GM12864 (cell line): ENCODE data around the gene MPIG6B.

Source experiments
- DNase-seq: peaks from one replicate; pipeline ENCODE4 v3.0.0-alpha.2; 2011; ENCODE audit warnings: low read depth
- H3K4me3 ChIP-seq: 2 replicates; pipeline ENCODE4 v1.5.1; 2011; ENCODE audit warnings: mild to moderate bottlenecking, low read depth, low read length, control low read depth
- TF ChIP-seq, protein P1 (sequence below): IDR thresholded peaks from 2 replicates; pipeline ENCODE4 v1.5.1; 2011; ENCODE audit warnings: low read depth, mild to moderate bottlenecking, moderate library complexity, low read length, control low read depth, inconsistent platforms; ENCODE audit errors: missing control alignments

MPIG6B gene

DNA sequence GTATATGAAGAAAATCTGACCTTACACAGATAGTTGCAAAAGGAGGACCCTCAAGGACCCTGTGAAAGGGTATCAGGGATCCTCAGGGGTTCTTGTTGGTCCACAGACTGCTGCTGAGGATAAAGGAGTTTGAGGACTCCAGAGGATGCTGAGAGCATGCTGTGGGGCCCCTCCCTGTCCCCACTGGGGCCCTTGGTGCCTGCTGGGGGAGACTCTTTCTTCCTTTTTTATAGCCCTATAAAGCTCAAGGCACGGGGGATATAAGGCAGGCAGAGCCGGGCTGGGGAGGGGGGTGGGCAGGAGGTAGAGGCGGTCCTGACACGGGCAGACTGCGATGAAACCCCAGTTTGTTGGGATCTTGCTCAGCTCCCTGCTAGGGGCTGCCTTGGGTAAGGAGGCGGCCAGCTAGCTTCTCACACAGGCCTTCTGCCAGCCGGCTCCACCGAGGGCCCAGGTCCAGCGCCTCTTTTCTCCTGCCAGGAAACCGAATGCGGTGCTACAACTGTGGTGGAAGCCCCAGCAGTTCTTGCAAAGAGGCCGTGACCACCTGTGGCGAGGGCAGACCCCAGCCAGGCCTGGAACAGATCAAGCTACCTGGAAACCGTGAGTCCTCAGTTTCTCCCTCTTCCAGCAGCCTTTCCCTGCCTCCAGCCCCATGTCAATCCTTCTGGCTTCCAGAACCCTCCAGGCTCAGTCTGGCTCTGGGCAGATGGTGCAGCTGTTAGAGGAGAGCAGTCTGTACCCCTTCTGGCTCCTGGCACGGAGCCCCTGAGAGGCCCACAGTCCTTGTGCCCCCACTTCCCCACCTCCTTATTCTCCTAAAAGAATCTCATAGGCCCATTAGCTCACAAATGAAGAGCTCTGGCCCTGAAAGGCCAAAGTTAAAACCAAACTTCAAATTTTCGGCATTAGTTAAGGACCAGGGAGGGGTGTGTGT lies 7.9 kb upstream of the MPIG6B start, which contains the start of gene LY6G6D:
Gene LY6G6D (plus strand): TSS at position 327 of the 937 bp plus-strand sequence. CDS start 8 bp downstream, at position 335.
- TF ChIP-seq, protein P1, sequence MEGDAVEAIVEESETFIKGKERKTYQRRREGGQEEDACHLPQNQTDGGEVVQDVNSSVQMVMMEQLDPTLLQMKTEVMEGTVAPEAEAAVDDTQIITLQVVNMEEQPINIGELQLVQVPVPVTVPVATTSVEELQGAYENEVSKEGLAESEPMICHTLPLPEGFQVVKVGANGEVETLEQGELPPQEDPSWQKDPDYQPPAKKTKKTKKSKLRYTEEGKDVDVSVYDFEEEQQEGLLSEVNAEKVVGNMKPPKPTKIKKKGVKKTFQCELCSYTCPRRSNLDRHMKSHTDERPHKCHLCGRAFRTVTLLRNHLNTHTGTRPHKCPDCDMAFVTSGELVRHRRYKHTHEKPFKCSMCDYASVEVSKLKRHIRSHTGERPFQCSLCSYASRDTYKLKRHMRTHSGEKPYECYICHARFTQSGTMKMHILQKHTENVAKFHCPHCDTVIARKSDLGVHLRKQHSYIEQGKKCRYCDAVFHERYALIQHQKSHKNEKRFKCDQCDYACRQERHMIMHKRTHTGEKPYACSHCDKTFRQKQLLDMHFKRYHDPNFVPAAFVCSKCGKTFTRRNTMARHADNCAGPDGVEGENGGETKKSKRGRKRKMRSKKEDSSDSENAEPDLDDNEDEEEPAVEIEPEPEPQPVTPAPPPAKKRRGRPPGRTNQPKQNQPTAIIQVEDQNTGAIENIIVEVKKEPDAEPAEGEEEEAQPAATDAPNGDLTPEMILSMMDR = no peak
- no peak for DNase-seq
- H3K4me3 ChIP-seq = no peak within 1 kb of the TSS

DNA sequence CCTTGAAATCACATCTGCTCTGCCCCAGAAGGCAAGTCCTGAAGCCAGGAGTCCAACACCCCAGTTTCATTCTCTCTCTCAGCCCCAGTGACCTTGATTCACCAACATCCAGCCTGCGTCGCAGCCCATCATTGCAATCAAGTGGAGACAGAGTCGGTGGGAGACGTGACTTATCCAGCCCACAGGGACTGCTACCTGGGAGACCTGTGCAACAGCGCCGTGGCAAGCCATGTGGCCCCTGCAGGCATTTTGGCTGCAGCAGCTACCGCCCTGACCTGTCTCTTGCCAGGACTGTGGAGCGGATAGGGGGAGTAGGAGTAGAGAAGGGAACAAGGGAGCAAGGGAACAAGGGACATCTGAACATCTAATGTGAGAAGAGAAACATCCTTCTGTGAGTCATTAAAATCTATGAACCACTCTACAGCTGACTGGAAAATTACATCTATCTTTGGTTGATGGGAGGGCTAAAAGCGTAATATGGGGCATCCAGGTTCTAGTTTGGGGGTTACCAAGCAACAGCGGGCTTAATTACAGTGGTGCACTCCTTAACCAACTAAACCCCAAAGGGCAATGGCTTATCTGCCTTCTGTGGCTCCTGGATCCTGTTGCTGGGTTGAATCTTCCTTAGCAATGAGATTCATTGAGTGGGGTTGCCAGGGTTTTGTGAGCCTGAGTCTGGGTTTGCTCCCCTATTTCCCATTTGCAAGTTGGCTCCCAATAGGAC lies 5.5 kb upstream of the MPIG6B start:
- H3K4me3 ChIP-seq = no peak overlapping the region
- no peak for DNase-seq
- TF ChIP-seq, protein P1 = no peak

DNA sequence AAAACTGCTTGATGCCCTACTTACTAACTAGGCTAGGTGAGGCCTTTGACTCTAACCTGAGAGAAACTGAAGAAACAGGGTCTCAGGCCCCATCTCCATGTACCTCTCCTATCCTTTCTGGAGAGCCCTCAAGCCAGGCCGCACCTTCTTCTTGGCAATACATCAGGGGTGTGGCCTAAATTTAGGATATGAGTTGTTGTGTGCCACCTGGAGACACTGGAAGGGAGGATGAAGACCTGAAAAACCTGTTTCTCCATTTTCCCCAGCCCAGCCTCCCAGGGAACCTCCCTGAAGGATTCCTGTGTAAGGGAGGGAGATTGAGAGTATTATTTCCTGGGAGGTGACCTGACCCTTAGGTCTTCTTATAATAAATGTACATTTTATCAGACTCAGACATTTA lies 4.9 kb upstream of the MPIG6B start:
- no peak overlapping the region for H3K4me3 ChIP-seq
- TF ChIP-seq, protein P1 = no peak
- no peak for DNase-seq

DNA sequence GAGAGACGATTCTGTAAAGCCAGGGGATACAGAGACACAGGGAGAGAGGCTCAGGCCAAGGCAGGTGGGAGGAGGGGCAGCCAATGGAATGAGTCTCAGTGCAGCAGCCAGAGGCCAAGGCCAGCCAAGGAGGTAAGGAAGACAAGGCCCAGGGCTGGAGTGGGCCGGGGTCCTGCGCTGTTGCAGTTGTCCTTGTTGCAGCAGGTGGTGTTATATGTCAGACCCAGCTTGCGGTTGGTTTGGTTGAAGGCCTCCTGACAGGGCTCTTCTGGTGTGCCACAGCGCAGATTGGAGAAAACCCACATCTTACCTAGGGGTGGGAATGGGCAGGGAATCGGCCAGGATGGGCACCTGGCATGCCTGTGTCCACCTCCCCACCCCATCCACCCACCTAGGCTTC lies 4.2 kb upstream of the MPIG6B start:
- H3K4me3 ChIP-seq = no peak overlapping the region
- DNase-seq = no peak
- TF ChIP-seq, protein P1 = no peak

DNA sequence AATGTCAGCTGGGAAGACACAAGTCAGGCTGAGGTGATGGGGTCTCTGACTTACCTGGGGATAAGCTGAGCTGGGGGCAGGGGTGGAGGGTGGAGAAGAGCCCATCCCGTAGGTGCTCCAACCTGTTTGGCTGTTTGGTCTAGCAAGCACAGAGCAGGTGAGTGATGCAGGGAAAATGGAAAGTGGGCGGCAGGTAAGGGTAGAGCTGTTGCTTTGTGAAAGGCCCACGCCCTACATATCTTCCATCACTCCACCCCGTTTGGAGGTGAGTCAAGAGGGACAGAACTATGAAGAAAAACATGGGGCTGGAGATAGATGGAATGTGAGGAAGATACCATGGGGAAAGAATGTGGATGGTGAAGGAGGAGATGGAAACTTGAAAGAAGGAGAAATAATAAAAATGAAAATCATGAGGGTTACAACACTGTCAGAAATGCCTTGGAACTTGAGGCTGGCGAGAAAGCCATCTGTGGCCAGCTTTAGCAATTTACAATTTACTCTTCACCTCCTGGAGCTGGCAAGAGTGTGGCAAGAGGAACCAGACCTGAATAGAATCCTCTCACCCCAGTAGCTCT lies 2.9 kb upstream of the MPIG6B start:
- no peak overlapping the region for H3K4me3 ChIP-seq
- TF ChIP-seq, protein P1 = no peak
- DNase-seq = no peak

DNA sequence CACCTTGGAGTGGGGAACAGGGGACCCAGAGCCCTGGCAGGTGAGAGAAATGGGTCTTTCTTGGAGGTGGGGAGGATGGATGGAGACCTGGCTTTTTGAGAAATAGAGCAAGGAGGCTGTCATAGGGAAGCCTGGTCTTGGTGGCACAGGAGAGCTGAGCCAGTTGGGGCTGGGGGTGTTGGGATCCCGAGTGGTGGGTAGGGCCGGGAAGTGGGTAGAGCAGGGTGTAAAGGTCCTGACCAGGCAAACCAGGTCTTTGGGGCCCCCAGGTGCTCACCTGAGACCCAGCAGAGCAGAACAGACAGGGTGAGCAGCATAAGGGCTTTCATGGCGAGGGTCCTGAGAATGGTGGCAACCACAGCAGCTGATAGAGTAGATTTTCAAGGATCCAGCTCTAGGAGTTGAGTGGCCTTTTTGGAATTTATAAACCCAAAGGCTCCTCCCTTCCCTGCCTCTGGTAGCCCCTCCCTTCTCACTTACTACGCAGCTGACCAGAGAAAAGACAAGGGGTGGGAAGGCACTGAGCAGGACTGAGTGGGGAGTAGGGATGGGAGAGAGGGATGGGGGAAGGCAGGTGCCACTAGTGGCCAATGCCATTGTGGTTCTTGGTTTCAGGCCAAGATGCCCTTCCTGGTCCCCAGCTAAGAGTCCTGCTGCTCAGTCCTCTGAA lies 1.7 kb upstream of the MPIG6B start, which contains the start of gene LY6G6C:
Gene LY6G6C (minus strand): TSS at position 396 of the 670 bp plus-strand sequence. CDS start 67 bp downstream, at position 329.
- TF ChIP-seq, protein P1 = no peak
- no peak within 1 kb of the TSS for H3K4me3 ChIP-seq
- no peak for DNase-seq
